Keratinocyte (primary cell): ENCODE results near the gene STK11IP. TPM values are rescaled to one million over a fixed set of nuclear protein-coding genes. Genes with fewer than 3 reads are reported as not detected.
A peak's percentile ranks its signal among the peaks of the same experiment; 100 is the strongest.

ENCODE experiments used
- DNase-seq: peaks from one replicate; pipeline ENCODE4 v3.0.0-alpha.2; 2011; ENCODE audit warnings: low read depth, missing footprints, low spot score
- FAIRE-seq: peaks from 2 replicates; lab custom pipeline; 2011; peaks lifted over from hg19 to GRCh38; lab: Jason Lieb, UNC
- H2AFZ ChIP-seq: 2 replicates; pipeline ENCODE4 v1.6.0; 2012; ENCODE audit warnings: low read length, control low read depth, inconsistent platforms; ENCODE audit not compliant: control insufficient read depth
- H3K27ac ChIP-seq: 2 replicates; pipeline ENCODE4 v1.5.1; 2011; ENCODE audit warnings: low read length; ENCODE audit not compliant: control insufficient read depth, insufficient read depth
- H3K27me3 ChIP-seq: 3 replicates; pipeline ENCODE4 v1.6.0; 2011; ENCODE audit warnings: low read length; ENCODE audit not compliant: control insufficient read depth, insufficient read depth; ENCODE audit errors: extremely low read depth
- H3K36me3 ChIP-seq, 2 experiments: 2 replicates in 1 of 2; 3 replicates in 1 of 2; pipeline ENCODE4 v1.5.1; 2011; ENCODE audit warnings: low read length in 2 of 2, mild to moderate bottlenecking in 1 of 2; ENCODE audit not compliant: control insufficient read depth in 2 of 2, insufficient read depth in 2 of 2; ENCODE audit errors: extremely low read depth in 1 of 2
- H3K4me1 ChIP-seq: 3 replicates; pipeline ENCODE4 v1.5.1; 2011; ENCODE audit warnings: low read length; ENCODE audit not compliant: control insufficient read depth, insufficient read depth; ENCODE audit errors: extremely low read depth
- H3K4me2 ChIP-seq: 3 replicates; pipeline ENCODE4 v1.6.0; 2011; ENCODE audit warnings: low read depth, low read length; ENCODE audit not compliant: control insufficient read depth, insufficient read depth; ENCODE audit errors: extremely low read depth
- H3K4me3 ChIP-seq, 3 experiments: fragments of 200-600 bp in 1 of 3; sonication (generic) in 1 of 3; 2 replicates in 2 of 3; 3 replicates in 1 of 3; pipeline ENCODE4 v1.5.1; 2011 to 2016; ENCODE audit warnings: low read length in 3 of 3, mild to moderate bottlenecking in 3 of 3, control low read depth in 2 of 3, inconsistent platforms in 1 of 3, low read depth in 1 of 3, mixed read lengths in 1 of 3, mixed run types in 1 of 3, moderate library complexity in 1 of 3; ENCODE audit not compliant: control insufficient read depth in 2 of 3, insufficient read depth in 2 of 3; ENCODE audit errors: extremely low read depth in 1 of 3
- H3K79me2 ChIP-seq: 2 replicates; pipeline ENCODE4 v1.6.0; 2012; ENCODE audit warnings: low read length; ENCODE audit not compliant: control insufficient read depth, insufficient read depth
- H3K9ac ChIP-seq: 3 replicates; pipeline ENCODE4 v1.6.0; 2011; ENCODE audit warnings: low read length; ENCODE audit not compliant: control insufficient read depth, insufficient read depth; ENCODE audit errors: extremely low read depth
- H3K9me1 ChIP-seq: 3 replicates; pipeline ENCODE4 v1.6.0; 2011; ENCODE audit warnings: low read length; ENCODE audit not compliant: control insufficient read depth, insufficient read depth; ENCODE audit errors: extremely low read depth
- H3K9me3 ChIP-seq: 2 replicates; pipeline ENCODE4 v1.5.1; 2012; ENCODE audit warnings: low read depth, low read length; ENCODE audit not compliant: control insufficient read depth
- H4K20me1 ChIP-seq: 3 replicates; pipeline ENCODE4 v1.6.0; 2011; ENCODE audit warnings: low read length; ENCODE audit not compliant: control insufficient read depth, insufficient read depth; ENCODE audit errors: extremely low read depth
- CTCF ChIP-seq, 3 experiments: IDR thresholded peaks in 1 of 3; conservative IDR thresholded peaks in 1 of 3; optimal IDR thresholded peaks in 1 of 3; 2 replicates in 2 of 3; 3 replicates in 1 of 3; pipeline versions ENCODE3 to v1.5.1; 2011; ENCODE audit warnings: low read length in 3 of 3, mild to moderate bottlenecking in 3 of 3, moderate library complexity in 2 of 3, control low read depth in 1 of 3, inconsistent platforms in 1 of 3; ENCODE audit not compliant: insufficient read depth in 2 of 3; ENCODE audit errors: extremely low read depth in 1 of 3
- EZH2 ChIP-seq: IDR thresholded peaks from one replicate; pipeline ENCODE4 v1.6.1; 2012; ENCODE audit warnings: inconsistent platforms, mild to moderate bottlenecking, low read length, moderate library complexity
- dilution Hi-C: fragments of 300-500 bp; cut with MboI; formaldehyde crosslinking; loops from one replicate; pipeline ENCODE4 v1.7.0; 2020; ENCODE audit warnings: low sequenced_read_pairs; ENCODE audit not compliant: extremely low pct_ligation_motif_present
- polyA plus RNA-seq, 5 experiments: library from polyadenylated mRNA; depleted of rRNA in 3 of 5; stranded (reverse) in 3 of 5; stranded (forward) in 1 of 5; unstranded in 1 of 5; fragments of >200 nt; gene quantifications; 1 replicate in 1 of 5; 2 replicates in 3 of 5; 3 replicates in 1 of 5; pipeline versions ENCODE4 v1.2.1 to v1.2.3, GENCODE V29; 2011 to 2012; ENCODE audit warnings: missing spikeins in 2 of 5, low read depth in 1 of 5, low replicate concordance in 1 of 5

Gene STK11IP
- polyA plus RNA-seq, 1 donor (not counting 4 experiments of a cell fraction or from before 2014, with no cell fraction given): 10.0 TPM

GRCh38 chr2:219549619-219550018 lies 48.0 kb upstream of the STK11IP start:
- no peak overlapping the region for H2AFZ ChIP-seq
- no peaks in the 10 kb centered on the region for H4K20me1 ChIP-seq
- dilution Hi-C loops: no loop called here
- no peak for FAIRE-seq
- H3K27me3 ChIP-seq: peaks cover 9% of the 10 kb centered on the region
- H3K79me2 ChIP-seq: no peaks in the 10 kb centered on the region
- no peak overlapping the region for H3K27ac ChIP-seq
- H3K4me1 ChIP-seq: no peaks in the 10 kb centered on the region
- DNase-seq: no peak
- H3K4me2 ChIP-seq: no peak overlapping the region
- no peaks in the 10 kb centered on the region for H3K9me1 ChIP-seq
- no peaks in the 10 kb centered on the region for H3K9me3 ChIP-seq
- no peaks in the 10 kb centered on the region for H3K36me3 ChIP-seq
- no peak overlapping the region for H3K4me3 ChIP-seq
- no peak overlapping the region for H3K9ac ChIP-seq
- no peak for TF ChIP-seq EZH2
- no peak for TF ChIP-seq CTCF (optimal IDR thresholded peaks at IDR 0.05 in 1 of 3, IDR thresholded peaks at IDR 0.05 in 1 of 3, conservative IDR thresholded peaks at IDR 0.05 in 1 of 3; ENCODE audit: extremely low read depth in 1 of 3, insufficient read depth in 2 of 3, low read length in 3 of 3)

- peak overlapping the region; percentile 86 for H2AFZ ChIP-seq
- H4K20me1 ChIP-seq: no peaks in the 10 kb centered on the region
- H3K27me3 ChIP-seq: peaks cover 9% of the 10 kb centered on the region
Observed at GRCh38 chr2:219551441-219552381, 45.9 kb upstream of the STK11IP start.

More at GRCh38 chr2:219551441-219552381, 45.9 kb upstream of the STK11IP start:
- peak overlapping the region; percentile 57 to 72 (median 62) for H3K4me3 ChIP-seq
- peak overlapping the region; percentile 91 for H3K4me2 ChIP-seq
- no peak for FAIRE-seq
- H3K4me1 ChIP-seq: no peaks in the 10 kb centered on the region
- no peaks in the 10 kb centered on the region for H3K9me1 ChIP-seq
- H3K36me3 ChIP-seq: no peaks in the 10 kb centered on the region
- TF ChIP-seq EZH2: no peak
- TF ChIP-seq CTCF (optimal IDR thresholded peaks at IDR 0.05 in 1 of 3, IDR thresholded peaks at IDR 0.05 in 1 of 3, conservative IDR thresholded peaks at IDR 0.05 in 1 of 3; ENCODE audit: extremely low read depth in 1 of 3, insufficient read depth in 2 of 3, low read length in 3 of 3): no peak
- DNase-seq: no peak
- peak overlapping the region; percentile 65 for H3K9ac ChIP-seq
- H3K79me2 ChIP-seq: no peaks in the 10 kb centered on the region
- no peaks in the 10 kb centered on the region for H3K9me3 ChIP-seq
- dilution Hi-C loops: no loop called here
- peak overlapping the region; percentile 36 for H3K27ac ChIP-seq
